Left ventricle myocardium inferior (tissue), 1 donor: ENCODE results near the gene POLL. TPM values are rescaled to one million over a fixed set of nuclear protein-coding genes. Genes with fewer than 3 reads are reported as not detected.

Experiments
- DNase-seq: peaks from one replicate; pipeline ENCODE4 v3.0.0-alpha.2; 2020
- H3K27ac ChIP-seq: fragments of 200-600 bp; replicated peaks from 2 replicates; pipeline ENCODE4 v1.8.0; 2021
- H3K27me3 ChIP-seq: fragments of 200-600 bp; 2 replicates; pipeline ENCODE4 v1.8.0; 2021; ENCODE audit warnings: low read depth
- H3K36me3 ChIP-seq: fragments of 200-600 bp; 2 replicates; pipeline ENCODE4 v1.8.0; 2021
- H3K4me1 ChIP-seq: fragments of 200-600 bp; 2 replicates; pipeline ENCODE4 v1.8.0; 2021
- H3K4me3 ChIP-seq: fragments of 200-600 bp; 2 replicates; pipeline ENCODE4 v1.8.0; 2021; ENCODE audit warnings: mild to moderate bottlenecking, moderate library complexity
- H3K9me3 ChIP-seq: fragments of 200-600 bp; replicated peaks from 2 replicates; pipeline ENCODE4 v1.8.0; 2021
- CTCF ChIP-seq: fragments of 200-600 bp; IDR thresholded peaks from 2 replicates; pipeline ENCODE4 v1.8.0; 2021; ENCODE audit warnings: antibody characterized with exemption, mild to moderate bottlenecking, borderline replicate concordance
- intact Hi-C: fragments of 100-400 bp; cut with micrococcal nuclease; formaldehyde crosslinking; loops from one replicate; pipeline ENCODE4 v1.11.0; 2022
- total RNA-seq: library from RNA; stranded (reverse); fragmentation: NEBNext Ultra II Directional; extraction: Animal tissue kit (Norgen Biotek cat#: 25700); gene quantifications from one replicate; pipeline ENCODE4 v1.2.1, GENCODE V29; 2021
- donor health status: DM: no; HTN: yes; CAD: no; lungs with severe emphysema.

Gene POLL
- total RNA-seq, 1 donor from 2014 or later = 16.7 TPM

GRCh38 chr10:101558671-101559595, 29.1 kb downstream of the POLL start:
- intact Hi-C loops = no loop called here
- H3K27ac ChIP-seq = no peak overlapping the region
- H3K36me3 ChIP-seq = peaks cover 12% of the 10 kb centered on the region
- H3K4me1 ChIP-seq = no peaks in the 10 kb centered on the region
- no peak overlapping the region for H3K4me3 ChIP-seq
- no peak for DNase-seq
- no peak for TF ChIP-seq CTCF
- H3K9me3 ChIP-seq = no peaks in the 10 kb centered on the region
- H3K27me3 ChIP-seq = peaks cover 19% of the 10 kb centered on the region

DNA sequence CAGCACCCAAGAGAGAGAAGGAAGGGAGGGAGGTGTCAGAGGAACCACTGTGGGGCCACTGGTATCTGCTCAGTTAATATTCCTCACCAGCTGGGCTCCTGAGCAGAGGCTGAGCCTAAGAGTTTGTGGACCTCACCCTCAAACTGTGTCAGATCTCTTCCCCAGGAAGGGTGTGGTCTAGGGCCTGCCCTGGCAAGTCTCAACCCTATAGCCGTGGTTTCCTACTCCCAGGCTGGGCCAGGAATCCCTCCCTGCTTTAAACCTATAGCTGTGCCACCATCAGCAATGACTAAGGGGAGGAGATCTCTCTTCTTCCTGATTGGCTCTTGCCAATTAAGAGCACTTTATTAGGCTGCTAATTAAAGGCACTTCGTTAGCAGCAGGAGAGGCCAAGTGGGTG, 29.9 kb downstream of the POLL start:
- intact Hi-C loops = no loop called here
- H3K36me3 ChIP-seq = peaks cover 20% of the 10 kb centered on the region

GRCh38 chr10:101557541-101557940, 30.5 kb downstream of the POLL start:
- no peak for TF ChIP-seq CTCF
- Histone ChIP-seq H3K4me1 (no peaks in the 10 kb centered on the region), H3K36me3 (peaks cover 26% of the 10 kb centered on the region), H3K27ac (no peak overlapping the region), H3K4me3 (no peak overlapping the region), H3K9me3 (no peaks in the 10 kb centered on the region), H3K27me3 (peaks cover 5% of the 10 kb centered on the region)
- no peak for DNase-seq
- intact Hi-C loops = no loop called here

More for the DNA sequence above, 29.9 kb downstream of the POLL start:
- no peak for TF ChIP-seq CTCF
- Histone ChIP-seq H3K4me1 (no peaks in the 10 kb centered on the region), H3K9me3 (no peaks in the 10 kb centered on the region), H3K27ac (no peak overlapping the region), H3K27me3 (peaks cover 12% of the 10 kb centered on the region), H3K4me3 (no peak overlapping the region)
- DNase-seq = no peak

GRCh38 chr10:101552442-101552841, 35.6 kb downstream of the POLL start:
- no peak for TF ChIP-seq CTCF
- peaks cover 16% of the 10 kb centered on the region for H3K4me1 ChIP-seq
- intact Hi-C loops = no loop called here

DNA sequence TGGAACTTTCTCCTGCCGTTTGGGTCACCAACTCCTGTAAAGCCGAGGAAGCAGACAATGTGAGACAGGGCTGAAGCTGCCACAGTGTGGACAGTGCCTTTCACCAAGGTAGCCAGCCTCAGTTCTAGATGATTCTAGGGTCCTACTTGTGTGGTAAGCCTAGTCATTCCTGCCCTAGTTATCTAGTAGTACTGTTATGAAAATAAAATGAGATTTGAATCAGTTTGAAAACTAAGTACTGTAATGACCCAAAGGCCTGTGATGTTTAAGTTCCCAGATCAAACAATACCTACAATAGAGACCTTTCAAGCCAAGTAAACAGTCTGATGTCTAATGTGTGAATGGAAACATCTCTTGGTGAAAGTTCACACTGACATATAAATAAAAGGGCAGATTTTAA, 37.1 kb downstream of the POLL start:
- intact Hi-C loops = no loop called here
- Histone ChIP-seq H3K4me3 (no peak overlapping the region), H3K9me3 (no peaks in the 10 kb centered on the region), H3K36me3 (peaks cover 43% of the 10 kb centered on the region), H3K4me1 (peaks cover 16% of the 10 kb centered on the region), H3K27ac (no peak overlapping the region), H3K27me3 (no peaks in the 10 kb centered on the region)
- no peak for TF ChIP-seq CTCF
- no peak for DNase-seq

More at GRCh38 chr10:101552442-101552841, 35.6 kb downstream of the POLL start:
- Histone ChIP-seq H3K4me3 (no peak overlapping the region), H3K27me3 (no peaks in the 10 kb centered on the region), H3K9me3 (no peaks in the 10 kb centered on the region), H3K27ac (no peak overlapping the region), H3K36me3 (peaks cover 43% of the 10 kb centered on the region)
- DNase-seq = no peak
